Activated CD4-positive, alpha-beta T cell treated with anti-CD3 and anti-CD28 coated beads for 24 hours (primary cell): ENCODE measurements around the gene CGB8.
"Not testable (repeated sequence)": the region's sequence is repeated elsewhere in the genome, so short reads cannot be mapped to it uniquely, and the experiment has no call there.

Experiments used
- DNase-seq, 2 donors: peaks; one replicate each; pipeline ENCODE4 v3.0.0-alpha.2; 2020; ENCODE audit warnings: low read depth in 2 of 2

CGB8 gene

GRCh38 chr19:49030323-49030722, 18.6 kb downstream of the CGB8 start:
- not testable (repeated sequence) for DNase-seq

- not testable (repeated sequence) for DNase-seq
These were observed 19.2 kb downstream of the CGB8 start for GRCh38 chr19:49029749-49030148.

DNA sequence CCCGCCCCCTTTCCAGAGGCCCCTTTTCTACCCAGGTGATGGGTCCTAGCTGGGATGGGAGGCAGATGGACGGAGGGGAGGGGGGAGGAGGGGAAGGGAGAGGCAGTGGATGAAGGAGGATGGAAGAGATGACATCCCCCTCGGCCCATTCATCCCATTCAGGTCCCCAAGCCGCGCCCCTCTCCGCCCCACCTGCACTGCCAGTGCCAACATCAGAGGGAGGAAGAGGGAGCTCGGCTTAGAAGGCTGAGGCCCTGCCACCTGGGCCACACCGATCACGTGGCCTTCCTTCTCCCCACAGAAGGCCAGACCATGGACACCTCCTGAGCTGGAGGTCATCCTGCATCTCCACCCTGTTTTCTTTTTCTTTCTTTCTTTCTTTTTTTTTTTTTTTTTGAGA, 20.2 kb downstream of the CGB8 start:
- DNase-seq = not testable (repeated sequence)

DNA sequence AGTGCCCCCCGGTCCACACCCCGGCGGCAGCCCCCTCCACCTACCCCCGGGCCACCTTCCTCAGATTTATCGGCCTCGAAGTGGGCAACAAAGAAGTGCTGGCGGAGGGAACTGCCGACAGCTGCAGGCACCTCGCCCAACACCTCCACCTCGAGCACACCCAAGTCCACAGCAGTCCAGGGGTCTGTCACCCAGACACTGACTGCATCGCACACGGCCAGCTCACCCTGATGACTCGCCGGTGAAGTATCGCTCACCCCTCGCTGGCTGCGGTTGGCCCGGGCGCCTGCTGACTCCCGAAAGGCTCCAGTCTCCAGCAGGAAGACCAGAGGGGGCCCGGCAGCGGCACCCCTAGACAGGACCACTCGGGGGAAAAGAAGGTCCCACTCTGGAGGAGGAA, 23.3 kb downstream of the CGB8 start:
- not testable (repeated sequence) for DNase-seq

DNA sequence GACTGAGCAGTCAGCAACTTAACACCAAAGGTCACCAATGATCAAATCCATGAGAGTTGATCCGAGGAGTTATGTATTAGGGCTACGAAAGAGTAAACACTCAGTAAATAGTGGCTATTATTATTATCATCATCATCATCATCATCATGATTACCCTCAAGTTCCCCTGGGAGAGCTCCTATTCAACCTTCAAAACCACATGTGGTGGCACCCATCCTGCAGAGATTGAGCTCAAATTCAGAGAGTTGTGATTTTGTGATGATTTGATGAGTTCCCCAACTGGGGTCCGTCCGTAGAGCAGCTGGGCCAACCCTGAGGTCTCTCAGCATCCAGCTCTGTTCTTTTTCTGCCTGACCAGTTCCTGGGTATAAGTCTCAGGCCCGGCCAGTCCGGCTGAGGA, 23.8 kb downstream of the CGB8 start:
- not testable (repeated sequence) for DNase-seq

- not testable (repeated sequence) for DNase-seq
These were observed 24.7 kb downstream of the CGB8 start, which contains the start of gene CGB3 for GRCh38 chr19:49024233-49024632. Gene CGB3 (minus strand): TSS chr19:49024333. CDS start chr19:49023971, 362 bp downstream.

- DNase-seq = no peak
These were observed 26.8 kb downstream of the CGB8 start for GRCh38 chr19:49022116-49022515.

DNA sequence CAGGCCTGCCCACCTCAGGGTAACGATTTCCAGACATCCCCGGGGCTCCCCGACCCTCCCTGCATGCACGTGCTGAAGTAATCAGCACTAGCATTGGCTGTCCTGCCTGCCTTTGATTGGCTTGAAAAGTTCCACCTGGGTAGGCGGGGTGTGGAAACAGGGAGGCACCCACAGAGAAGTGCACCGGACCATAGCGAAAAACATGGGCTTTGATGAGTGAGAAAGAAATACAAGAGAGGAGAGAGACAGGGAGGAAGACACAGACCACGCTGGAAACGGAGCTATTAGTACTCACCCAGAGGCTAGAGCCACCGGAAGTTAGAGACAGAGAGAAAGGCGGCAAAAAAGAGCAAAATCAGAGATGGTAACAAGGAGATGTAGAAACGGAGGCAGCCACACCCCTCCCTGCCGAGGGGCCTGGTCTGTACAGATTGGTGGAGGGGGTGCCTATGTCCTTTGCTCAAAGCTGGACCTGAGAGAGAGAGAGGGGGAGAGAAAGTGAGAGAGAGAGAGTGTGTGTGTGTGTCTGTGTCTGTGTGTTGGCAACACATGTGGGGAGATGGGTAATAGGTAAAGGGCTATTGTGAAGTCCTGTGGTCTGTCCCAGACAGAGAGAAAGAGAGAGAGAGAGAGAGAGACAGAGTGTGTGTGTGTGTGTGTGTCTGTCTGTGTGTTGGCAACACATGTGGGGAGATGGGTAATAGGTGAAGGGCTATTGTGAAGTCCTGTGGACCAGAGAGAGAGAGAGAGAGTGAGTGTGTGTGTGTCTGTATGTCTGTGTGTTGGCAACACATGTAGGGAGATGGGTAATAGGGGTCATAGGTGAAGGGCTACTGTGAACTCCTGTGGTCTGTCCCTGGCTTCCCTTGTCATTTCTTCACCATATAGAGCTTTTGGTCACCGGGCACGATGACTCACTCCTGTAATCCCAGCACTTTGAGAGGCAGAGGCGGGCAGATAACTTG, 27.7 kb downstream of the CGB8 start:
- no peak for DNase-seq

GRCh38 chr19:49020342-49020741, 28.6 kb downstream of the CGB8 start:
- no peak for DNase-seq

DNA sequence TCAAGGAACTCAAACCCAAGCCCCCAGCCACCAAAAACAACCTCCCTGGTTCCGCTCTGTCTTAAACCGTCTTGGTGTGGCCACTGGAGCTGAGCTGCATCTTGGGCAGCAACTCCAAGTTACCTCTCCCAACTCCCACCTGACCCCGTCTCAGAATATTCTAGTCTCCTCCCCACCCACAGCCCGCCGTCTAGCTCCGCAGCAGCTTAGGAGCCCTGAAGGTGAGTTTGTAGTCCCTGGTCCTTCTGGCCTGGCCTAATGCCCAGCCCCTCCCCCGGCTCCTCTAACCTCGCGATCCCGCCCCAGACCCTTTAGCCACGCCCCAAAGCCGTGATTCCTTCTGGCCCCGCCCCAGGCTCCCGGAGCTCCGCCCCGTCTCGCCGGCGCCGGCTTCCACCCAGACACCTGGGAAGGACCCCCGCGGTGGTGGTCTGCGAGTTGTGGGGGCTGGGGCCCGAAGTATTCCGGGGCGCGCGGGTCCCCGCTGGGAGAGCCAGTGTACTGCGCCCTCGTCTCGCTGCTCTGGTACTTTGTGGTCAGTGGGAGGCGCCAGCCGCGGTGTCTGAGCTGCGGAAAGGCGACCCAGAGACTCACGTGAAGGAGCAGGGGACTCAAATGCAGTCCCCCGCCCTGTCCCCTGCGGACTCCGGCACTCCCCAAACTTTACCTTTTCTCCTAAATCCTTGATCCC, 29.5 kb downstream of the CGB8 start:
- DNase-seq = peak; percentile 43 to 59

DNA sequence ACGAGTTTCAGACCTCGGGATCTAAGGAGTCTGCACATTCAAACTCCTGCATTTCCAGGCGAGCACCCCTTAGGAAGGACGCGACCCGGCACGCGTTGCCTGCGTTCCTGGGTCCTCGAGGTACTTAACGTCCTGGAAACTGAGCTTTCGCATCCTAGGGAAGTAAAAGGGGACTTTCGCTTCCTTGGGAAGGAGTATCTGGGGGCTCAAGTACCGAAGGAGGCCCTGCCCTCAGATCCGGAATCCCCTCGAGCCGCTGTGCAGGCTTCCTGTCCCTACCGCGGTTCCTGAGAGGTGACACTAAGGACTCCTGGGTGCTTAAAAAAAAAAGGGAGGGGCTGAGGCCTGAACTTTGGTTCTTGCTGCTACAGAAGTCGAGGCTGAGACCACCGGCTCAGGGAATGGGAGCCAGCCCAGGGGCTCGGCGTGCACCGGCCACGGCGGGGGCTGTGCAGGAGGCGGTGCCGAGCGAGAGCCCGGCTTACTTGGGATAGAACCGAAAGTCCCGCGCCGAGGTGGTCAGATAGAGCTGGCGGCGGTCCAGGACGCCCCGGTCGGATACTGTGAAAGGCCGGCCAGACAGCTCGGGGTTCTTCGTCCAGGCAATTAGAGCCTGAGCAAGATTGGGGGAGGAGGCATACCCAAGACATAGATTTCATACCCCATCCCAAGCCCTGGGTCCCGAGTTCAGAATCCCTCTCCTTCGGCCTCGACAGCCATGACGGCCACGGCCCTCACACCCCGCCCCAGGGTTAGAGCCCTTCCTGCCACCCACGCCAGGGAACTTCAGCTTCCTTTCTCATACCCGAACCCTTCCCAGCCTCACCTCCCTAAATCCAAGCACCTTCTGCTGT, 30.3 kb downstream of the CGB8 start:
- not testable (repeated sequence) for DNase-seq

DNA sequence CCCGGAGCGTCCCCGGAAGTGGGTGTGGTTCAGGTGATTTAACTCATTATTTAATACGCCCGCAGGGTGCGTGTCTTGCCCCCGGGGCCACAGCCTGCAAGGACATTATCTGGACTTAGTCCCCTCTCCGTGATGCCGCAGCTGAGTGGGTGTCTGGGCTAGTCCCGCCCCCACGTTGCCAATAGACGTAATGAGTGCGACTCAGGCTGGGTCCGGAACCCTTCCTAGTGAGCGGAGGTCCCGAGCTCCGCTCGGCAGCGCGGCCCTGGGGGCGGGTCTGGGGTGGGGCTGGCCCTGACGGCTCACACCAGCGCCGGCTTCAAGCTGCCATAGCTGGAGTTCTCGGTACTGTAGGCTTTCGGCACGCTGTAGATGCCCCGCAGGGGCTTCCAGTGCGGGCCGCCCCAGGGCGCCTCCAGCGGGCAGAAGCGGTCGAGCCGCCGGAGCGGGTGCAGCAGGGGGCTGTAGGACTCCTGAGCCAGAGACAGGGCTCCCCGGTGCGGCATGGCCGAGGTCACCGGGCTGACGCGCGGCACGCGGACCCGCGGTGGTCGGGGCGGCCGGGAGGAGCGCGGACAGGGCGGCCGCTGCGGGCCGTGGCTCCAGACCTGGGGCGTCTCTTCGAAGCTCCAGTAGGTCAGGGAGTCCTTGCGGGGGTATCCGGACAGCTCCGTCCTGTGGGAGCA, 31.1 kb downstream of the CGB8 start:
- peak; percentile 38 to 39 for DNase-seq

DNA sequence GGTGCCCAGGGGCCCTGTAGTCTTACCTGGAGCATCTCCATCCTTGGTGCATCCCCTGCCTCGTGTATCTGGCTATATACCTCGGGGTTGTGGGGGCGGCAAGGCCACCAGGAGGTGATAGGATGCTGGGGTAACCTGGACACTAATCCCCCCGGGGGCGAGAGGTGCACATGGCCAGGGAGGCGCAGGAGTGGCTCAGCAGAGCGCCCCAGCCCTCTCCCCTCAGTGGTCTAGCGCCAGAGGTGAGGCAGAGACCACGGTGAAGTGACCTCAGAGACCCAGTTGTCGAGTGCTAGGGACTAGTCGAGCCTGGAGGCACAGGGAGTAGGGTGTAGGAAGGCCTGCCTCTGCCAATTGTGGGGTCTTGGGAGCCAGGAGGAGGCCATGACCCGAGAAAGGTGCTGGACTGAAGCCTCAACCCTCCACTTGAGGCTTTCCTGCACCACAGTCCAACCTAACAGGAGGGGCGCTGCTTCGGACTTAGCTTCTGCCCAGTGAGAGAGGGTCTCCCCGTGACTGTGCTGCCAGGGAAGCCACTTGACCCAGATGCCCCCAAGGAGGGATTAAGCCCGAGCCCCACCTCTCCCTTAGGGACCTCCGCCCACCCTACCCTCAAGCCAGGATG, 31.8 kb downstream of the CGB8 start, which contains the start of gene LHB:
LHB (minus strand) TSS at position 51 of the 625 bp plus-strand sequence; CDS start at position 41, 10 bp downstream.
- no peak for DNase-seq

GRCh38 chr19:49016067-49016839, 32.7 kb downstream of the CGB8 start:
- no peak for DNase-seq

DNA sequence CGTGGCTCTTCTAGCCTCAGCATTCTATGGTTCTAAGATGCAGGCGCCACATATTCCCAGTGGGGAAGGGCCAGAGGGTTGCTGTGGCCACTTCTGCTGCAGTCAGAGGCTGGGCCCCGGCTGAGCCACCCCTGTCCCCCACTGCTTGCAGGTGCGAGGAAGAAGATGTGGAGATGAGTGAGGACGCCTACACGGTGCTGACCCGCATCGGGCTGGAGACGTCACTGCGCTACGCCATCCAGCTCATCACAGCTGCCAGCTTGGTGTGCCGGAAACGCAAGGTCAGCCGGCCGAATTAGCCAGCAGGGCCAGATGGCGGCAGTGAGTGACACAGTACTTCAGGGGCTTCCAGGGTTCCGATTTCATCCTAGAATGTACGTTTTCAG, 34.0 kb downstream of the CGB8 start:
- no peak for DNase-seq

GRCh38 chr19:49014123-49014869, 34.6 kb downstream of the CGB8 start:
- DNase-seq = no peak

- DNase-seq = no peak
These were observed 37.7 kb downstream of the CGB8 start for GRCh38 chr19:49011194-49011593.

- DNase-seq = no peak
These were observed 38.5 kb downstream of the CGB8 start for GRCh38 chr19:49010453-49010852.

GRCh38 chr19:49009828-49010227, 39.1 kb downstream of the CGB8 start:
- no peak for DNase-seq
